Choroid plexus epithelial cell (primary cell): ENCODE measurements around the gene IFITM1.
A peak's percentile ranks its signal among the peaks of the same experiment; 100 is the strongest.
"Not testable (repeated sequence)": the region's sequence is repeated elsewhere in the genome, so short reads cannot be mapped to it uniquely, and the experiment has no call there.

Source experiments
- DNase-seq: peaks from one replicate; pipeline ENCODE4 v3.0.0-alpha.2; 2010; ENCODE audit warnings: low read depth
- H3K4me3 ChIP-seq: 2 replicates; pipeline ENCODE4 v1.5.1; 2011; ENCODE audit warnings: low read depth, mild to moderate bottlenecking, control low read depth, low read length, moderate library complexity
- TF ChIP-seq, protein P1 (sequence below): conservative IDR thresholded peaks from 2 replicates; pipeline ENCODE4 v1.5.1; 2011; ENCODE audit warnings: low read depth, mild to moderate bottlenecking, control low read depth, inconsistent platforms, low read length, moderate library complexity

The IFITM1 gene

DNA sequence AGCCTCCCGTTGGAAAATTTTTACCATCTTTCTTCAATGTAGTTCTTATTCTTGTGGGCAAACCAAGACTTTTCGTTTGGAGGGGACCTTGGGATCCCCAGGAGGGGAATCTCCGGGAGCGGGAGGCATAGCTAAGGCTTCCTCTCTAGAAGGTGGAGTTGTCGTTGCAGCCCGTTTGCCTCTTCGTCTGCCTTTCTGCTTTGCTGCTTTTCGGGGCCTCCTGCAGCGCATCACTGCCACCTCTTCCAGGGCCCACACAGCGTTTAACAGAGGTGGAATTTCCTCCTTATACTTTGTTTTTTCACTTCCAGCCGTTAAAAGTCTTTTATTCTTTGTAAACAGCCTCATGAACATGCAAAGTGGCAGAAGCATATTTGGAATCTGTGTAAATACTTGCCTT, 10.3 kb downstream of the IFITM1 start:
- H3K4me3 ChIP-seq, result no peak overlapping the region
- TF ChIP-seq, protein P1, sequence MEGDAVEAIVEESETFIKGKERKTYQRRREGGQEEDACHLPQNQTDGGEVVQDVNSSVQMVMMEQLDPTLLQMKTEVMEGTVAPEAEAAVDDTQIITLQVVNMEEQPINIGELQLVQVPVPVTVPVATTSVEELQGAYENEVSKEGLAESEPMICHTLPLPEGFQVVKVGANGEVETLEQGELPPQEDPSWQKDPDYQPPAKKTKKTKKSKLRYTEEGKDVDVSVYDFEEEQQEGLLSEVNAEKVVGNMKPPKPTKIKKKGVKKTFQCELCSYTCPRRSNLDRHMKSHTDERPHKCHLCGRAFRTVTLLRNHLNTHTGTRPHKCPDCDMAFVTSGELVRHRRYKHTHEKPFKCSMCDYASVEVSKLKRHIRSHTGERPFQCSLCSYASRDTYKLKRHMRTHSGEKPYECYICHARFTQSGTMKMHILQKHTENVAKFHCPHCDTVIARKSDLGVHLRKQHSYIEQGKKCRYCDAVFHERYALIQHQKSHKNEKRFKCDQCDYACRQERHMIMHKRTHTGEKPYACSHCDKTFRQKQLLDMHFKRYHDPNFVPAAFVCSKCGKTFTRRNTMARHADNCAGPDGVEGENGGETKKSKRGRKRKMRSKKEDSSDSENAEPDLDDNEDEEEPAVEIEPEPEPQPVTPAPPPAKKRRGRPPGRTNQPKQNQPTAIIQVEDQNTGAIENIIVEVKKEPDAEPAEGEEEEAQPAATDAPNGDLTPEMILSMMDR, result no peak
- DNase-seq, result no peak

DNA sequence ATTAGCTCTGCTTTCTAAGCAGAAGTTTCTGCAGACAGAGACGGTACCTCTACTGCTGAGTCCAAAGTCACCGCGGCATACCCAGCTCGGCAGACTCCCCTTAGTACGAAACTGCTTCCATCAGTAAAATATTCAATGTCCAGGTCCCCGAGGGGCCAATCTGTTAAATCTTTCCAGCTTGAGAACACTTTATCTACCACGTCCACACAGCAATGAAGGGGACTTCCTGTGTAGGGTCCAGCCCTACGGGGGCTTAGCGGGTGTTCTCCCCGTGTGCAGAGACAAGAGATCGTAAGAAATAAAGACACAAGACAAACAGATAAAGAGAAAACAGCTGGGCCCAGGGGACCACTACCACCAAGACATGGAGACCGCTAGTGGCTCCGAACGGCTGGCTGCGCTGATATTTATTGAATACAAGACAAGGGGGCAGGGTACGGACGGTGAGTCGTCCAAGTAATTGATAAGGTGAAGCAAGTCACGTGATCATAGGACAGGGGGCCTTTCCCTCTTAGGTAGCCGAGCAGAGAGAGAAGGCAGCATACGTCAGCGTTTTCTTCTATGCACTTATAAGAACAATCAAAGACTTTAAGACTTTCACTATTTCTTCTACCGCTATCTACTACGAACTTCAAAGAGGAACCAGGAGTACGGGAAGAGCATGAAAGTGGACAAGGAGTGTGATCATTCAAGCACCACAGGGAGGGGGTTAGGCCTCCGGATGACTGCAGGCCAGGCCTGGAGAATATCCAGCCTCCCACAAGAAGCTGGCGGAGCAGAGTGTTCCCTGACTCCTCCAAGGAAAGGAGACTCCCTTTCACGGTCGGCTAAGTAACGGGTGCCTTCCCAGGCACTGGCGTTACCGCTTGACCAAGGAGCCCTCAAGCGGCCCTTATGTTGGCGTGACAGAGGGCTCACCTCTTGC, 11.0 kb downstream of the IFITM1 start:
- not testable (repeated sequence) for H3K4me3 ChIP-seq
- peak; percentile 30 for DNase-seq

- TF ChIP-seq, protein P1, result no peak
- no peak for DNase-seq
- no peak overlapping the region for H3K4me3 ChIP-seq
Observed at GRCh38 chr11:325796-326591, 12.2 kb downstream of the IFITM1 start.

GRCh38 chr11:326592-326841, 12.7 kb downstream of the IFITM1 start:
- TF ChIP-seq, protein P1, result no peak
- H3K4me3 ChIP-seq, result no peak overlapping the region
- no peak for DNase-seq

DNA sequence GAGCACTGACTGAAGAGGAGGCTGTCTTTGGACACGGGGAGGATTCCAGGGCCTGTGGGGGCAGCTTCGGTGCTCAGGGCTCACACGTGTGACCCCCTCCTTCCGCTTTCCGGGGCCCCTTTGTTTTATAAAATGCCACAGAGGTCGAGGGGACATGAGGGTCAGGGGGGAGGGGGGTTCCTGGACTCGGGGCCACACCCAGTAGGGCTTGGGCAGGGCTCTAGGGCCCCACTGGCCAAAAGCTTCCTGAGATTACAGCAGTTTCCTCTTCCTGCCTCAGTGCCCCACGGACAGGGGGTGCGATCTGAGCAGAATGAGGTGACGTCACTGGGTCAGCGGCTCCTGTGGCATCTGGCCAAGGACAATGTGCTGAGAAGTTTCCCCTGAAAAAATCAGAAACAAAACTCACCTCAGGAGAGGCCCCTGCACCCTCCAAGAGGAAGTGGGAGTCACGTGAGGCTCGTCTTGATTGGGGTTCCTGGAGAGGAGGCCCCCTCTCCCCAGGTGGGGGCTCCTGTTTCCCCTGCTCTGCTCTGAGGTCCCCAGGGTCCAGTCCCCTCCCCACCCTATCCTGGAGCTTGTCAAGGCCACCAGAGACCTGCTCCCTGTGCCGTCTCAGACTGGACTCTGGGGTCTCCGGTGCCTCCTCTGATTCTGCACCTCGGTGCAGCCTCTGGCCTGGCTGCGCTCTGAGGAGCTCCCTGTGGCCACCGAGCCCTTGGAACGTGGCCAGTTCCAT, 13.2 kb downstream of the IFITM1 start:
- peak overlapping the region; percentile 4 for H3K4me3 ChIP-seq
- peak; percentile 94 for DNase-seq
- TF ChIP-seq, protein P1, result no peak

DNA sequence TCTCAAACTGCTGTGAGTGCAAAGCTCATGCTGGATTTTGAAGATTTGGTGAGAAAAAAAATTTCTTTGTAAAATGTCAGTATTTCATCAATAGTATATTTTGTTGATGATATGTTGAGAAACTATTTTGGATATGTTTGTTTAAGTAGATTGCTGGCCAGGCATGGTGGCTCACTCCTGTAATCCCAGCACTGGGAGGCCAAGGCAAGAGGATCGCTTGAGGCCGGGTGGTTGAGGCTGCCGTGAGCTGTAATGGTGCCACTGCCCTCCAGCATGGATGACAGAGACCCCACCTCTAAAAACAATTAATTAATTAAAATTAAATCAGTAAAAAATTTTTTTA, 13.7 kb downstream of the IFITM1 start:
- peak overlapping the region; percentile 4 for H3K4me3 ChIP-seq
- DNase-seq, result no peak
- TF ChIP-seq, protein P1, result no peak

- TF ChIP-seq, protein P1, result no peak
- no peak for DNase-seq
- H3K4me3 ChIP-seq, result no peak overlapping the region
Observed at GRCh38 chr11:328012-328411, 14.2 kb downstream of the IFITM1 start.

DNA sequence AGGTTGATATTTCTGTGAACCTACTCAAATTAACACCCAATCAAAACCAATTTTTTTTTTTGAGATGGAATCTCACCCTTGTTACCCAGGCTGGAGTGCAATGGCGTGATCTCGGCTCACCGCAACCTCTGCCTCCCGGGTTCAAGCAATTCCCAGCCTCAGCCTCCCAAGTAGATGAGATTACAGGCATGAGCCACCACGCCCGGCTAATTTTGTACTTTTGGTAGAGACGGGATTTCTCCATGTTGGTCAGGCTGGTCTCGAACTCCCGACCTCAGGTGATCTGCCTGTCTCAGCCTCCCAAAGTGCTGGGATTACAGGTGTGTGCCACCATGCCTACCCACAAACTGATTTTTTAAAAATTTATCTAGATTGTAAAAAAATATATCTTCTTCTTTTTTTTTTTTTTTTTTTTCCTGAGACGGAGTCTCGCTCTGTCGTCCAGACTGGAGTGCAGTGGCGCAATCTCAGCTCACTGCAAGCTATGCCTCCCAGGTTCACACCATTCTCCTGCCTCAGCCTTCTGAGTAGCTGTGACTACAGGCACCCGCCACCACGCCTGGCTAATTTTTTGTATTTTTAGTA, 14.8 kb downstream of the IFITM1 start:
- DNase-seq, result not testable (repeated sequence)

More for the DNA sequence above, 14.8 kb downstream of the IFITM1 start:
- H3K4me3 ChIP-seq, result not testable (repeated sequence)
